Measurements from ENCODE around the gene SCRT2. TPM values are rescaled to one million over a fixed set of nuclear protein-coding genes. Genes with fewer than 3 reads are reported as not detected.

Gene SCRT2
- total RNA-seq, 1 experiment from 2014 or later: 0.20 TPM

DNA sequence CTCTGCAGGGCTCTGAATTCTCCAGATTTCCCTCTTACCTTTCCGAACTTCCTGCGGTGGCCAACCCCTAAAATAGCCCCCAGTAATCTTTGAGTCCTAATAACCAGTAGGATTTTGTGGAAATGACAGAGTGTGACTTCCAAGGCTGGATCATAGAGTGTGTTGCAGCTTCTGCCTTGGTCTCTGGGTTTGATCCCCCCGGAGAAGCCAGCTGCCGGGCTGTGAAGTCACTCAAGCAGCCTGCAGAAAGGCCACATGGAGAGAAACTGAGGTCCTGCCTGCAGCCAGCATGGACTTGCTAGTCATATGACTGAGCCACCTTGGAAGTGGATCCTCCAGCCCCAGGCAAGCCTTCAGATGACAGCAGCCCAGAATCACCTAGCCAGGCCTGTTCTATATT lies 46.3 kb upstream of the SCRT2 start:
- no peak for DNase-seq (ENCODE audit: low spot score)
- no peaks in the 10 kb centered on the region for H3K9me3 Mint-ChIP-seq
- no peaks in the 10 kb centered on the region for H3K36me3 Mint-ChIP-seq
- H3K27me3 Mint-ChIP-seq (ENCODE audit: low read depth): peaks cover 30% of the 10 kb centered on the region
- no peak overlapping the region for H3K27ac Mint-ChIP-seq
- POLR2A ChIA-PET: no interaction called here
- CTCF ChIA-PET: interaction anchor here (1.1 to 2.7 kb wide), 4 partner anchors 17 to 81 kb away, joined by 3 to 11 read pairs (median 6); no protein-coding TSS in a partner anchor
- peaks cover 10% of the 10 kb centered on the region for H3K4me1 Mint-ChIP-seq
- no peak for ATAC-seq
- H3K4me3 Mint-ChIP-seq: no peak overlapping the region
- TF ChIP-seq JAZF1 (CRISPR knock-in tag; IDR thresholded peaks at IDR 0.05): no peak
- TF ChIP-seq ZNF671 (CRISPR knock-in tag; IDR thresholded peaks at IDR 0.05): no peak
- TF ChIP-seq, protein P1, sequence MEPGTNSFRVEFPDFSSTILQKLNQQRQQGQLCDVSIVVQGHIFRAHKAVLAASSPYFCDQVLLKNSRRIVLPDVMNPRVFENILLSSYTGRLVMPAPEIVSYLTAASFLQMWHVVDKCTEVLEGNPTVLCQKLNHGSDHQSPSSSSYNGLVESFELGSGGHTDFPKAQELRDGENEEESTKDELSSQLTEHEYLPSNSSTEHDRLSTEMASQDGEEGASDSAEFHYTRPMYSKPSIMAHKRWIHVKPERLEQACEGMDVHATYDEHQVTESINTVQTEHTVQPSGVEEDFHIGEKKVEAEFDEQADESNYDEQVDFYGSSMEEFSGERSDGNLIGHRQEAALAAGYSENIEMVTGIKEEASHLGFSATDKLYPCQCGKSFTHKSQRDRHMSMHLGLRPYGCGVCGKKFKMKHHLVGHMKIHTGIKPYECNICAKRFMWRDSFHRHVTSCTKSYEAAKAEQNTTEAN (CRISPR knock-in tag; IDR thresholded peaks at IDR 0.05): no peak
- no peak for TF ChIP-seq SOX15 (CRISPR knock-in tag; IDR thresholded peaks at IDR 0.05)
- TF ChIP-seq CBFB (CRISPR knock-in tag; IDR thresholded peaks at IDR 0.05; ENCODE audit: low read depth): no peak
- TF ChIP-seq GRHL2 (CRISPR knock-in tag; IDR thresholded peaks at IDR 0.05; ENCODE audit: insufficient replicate concordance, severe bottlenecking): no peak
- no peak for TF ChIP-seq ATF1 (CRISPR knock-in tag; IDR thresholded peaks at IDR 0.05)
- TF ChIP-seq, protein P2, sequence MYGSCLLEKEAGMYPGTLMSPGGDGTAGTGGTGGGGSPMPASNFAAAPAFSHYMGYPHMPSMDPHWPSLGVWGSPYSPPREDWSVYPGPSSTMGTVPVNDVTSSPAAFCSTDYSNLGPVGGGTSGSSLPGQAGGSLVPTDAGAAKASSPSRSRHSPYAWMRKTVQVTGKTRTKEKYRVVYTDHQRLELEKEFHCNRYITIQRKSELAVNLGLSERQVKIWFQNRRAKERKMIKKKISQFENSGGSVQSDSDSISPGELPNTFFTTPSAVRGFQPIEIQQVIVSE (CRISPR knock-in tag; IDR thresholded peaks at IDR 0.05; ENCODE audit: borderline replicate concordance): no peak
- TF ChIP-seq, protein P3, sequence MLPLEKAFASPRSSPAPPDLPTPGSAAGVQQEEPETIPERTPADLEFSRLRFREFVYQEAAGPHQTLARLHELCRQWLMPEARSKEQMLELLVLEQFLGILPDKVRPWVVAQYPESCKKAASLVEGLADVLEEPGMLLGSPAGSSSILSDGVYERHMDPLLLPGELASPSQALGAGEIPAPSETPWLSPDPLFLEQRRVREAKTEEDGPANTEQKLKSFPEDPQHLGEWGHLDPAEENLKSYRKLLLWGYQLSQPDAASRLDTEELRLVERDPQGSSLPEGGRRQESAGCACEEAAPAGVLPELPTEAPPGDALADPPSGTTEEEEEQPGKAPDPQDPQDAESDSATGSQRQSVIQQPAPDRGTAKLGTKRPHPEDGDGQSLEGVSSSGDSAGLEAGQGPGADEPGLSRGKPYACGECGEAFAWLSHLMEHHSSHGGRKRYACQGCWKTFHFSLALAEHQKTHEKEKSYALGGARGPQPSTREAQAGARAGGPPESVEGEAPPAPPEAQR (CRISPR knock-in tag; IDR thresholded peaks at IDR 0.05): no peak
- TF ChIP-seq FOXK1 (CRISPR knock-in tag; IDR thresholded peaks at IDR 0.05): no peak
- TF ChIP-seq, protein P4, sequence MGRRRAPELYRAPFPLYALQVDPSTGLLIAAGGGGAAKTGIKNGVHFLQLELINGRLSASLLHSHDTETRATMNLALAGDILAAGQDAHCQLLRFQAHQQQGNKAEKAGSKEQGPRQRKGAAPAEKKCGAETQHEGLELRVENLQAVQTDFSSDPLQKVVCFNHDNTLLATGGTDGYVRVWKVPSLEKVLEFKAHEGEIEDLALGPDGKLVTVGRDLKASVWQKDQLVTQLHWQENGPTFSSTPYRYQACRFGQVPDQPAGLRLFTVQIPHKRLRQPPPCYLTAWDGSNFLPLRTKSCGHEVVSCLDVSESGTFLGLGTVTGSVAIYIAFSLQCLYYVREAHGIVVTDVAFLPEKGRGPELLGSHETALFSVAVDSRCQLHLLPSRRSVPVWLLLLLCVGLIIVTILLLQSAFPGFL (CRISPR knock-in tag; IDR thresholded peaks at IDR 0.05; ENCODE audit: borderline replicate concordance): no peak
- TF ChIP-seq, protein P5, sequence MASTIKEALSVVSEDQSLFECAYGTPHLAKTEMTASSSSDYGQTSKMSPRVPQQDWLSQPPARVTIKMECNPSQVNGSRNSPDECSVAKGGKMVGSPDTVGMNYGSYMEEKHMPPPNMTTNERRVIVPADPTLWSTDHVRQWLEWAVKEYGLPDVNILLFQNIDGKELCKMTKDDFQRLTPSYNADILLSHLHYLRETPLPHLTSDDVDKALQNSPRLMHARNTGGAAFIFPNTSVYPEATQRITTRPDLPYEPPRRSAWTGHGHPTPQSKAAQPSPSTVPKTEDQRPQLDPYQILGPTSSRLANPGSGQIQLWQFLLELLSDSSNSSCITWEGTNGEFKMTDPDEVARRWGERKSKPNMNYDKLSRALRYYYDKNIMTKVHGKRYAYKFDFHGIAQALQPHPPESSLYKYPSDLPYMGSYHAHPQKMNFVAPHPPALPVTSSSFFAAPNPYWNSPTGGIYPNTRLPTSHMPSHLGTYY (CRISPR knock-in tag; IDR thresholded peaks at IDR 0.05): no peak
- TF ChIP-seq, protein P6, sequence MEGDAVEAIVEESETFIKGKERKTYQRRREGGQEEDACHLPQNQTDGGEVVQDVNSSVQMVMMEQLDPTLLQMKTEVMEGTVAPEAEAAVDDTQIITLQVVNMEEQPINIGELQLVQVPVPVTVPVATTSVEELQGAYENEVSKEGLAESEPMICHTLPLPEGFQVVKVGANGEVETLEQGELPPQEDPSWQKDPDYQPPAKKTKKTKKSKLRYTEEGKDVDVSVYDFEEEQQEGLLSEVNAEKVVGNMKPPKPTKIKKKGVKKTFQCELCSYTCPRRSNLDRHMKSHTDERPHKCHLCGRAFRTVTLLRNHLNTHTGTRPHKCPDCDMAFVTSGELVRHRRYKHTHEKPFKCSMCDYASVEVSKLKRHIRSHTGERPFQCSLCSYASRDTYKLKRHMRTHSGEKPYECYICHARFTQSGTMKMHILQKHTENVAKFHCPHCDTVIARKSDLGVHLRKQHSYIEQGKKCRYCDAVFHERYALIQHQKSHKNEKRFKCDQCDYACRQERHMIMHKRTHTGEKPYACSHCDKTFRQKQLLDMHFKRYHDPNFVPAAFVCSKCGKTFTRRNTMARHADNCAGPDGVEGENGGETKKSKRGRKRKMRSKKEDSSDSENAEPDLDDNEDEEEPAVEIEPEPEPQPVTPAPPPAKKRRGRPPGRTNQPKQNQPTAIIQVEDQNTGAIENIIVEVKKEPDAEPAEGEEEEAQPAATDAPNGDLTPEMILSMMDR (IDR thresholded peaks at IDR 0.05): no peak

DNA sequence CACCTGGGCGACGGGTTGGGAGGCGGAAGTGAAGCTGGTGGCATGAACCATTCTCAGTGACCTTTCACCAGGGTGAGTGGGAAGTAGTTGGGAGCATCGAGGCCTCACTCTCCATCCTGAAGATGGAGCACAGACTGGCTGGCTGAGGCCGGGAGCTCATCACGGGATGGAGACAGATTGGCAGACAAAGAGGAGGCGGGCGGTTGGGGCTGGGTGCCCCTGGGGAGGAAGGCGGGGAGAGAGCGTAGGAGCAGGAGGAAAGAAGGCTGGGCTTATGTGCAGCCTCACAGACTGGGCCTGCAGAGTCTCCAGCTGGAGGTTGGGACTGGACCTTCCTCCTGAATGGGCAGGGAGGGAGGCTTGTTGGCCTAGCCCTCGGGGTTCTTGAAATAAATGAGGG lies 44.2 kb upstream of the SCRT2 start:
- CTCF ChIA-PET: interaction anchor here (0.6 to 2.7 kb wide), 2 partner anchors 53 to 113 kb away, joined by 4 to 12 read pairs; no protein-coding TSS in a partner anchor
- Mint-ChIP-seq H3K9me3 (no peaks in the 10 kb centered on the region), H3K27ac (no peak overlapping the region), H3K36me3 (no peaks in the 10 kb centered on the region), H3K4me1 (peaks cover 10% of the 10 kb centered on the region), H3K27me3 (ENCODE audit: low read depth) (peaks cover 14% of the 10 kb centered on the region; the same call in 1 of the 2 replicates), H3K4me3 (no peak overlapping the region)
- POLR2A ChIA-PET: no interaction called here
- ATAC-seq (peak; percentile 61), DNase-seq (ENCODE audit: low spot score) (no peak)
- TF ChIP-seq, protein P7, sequence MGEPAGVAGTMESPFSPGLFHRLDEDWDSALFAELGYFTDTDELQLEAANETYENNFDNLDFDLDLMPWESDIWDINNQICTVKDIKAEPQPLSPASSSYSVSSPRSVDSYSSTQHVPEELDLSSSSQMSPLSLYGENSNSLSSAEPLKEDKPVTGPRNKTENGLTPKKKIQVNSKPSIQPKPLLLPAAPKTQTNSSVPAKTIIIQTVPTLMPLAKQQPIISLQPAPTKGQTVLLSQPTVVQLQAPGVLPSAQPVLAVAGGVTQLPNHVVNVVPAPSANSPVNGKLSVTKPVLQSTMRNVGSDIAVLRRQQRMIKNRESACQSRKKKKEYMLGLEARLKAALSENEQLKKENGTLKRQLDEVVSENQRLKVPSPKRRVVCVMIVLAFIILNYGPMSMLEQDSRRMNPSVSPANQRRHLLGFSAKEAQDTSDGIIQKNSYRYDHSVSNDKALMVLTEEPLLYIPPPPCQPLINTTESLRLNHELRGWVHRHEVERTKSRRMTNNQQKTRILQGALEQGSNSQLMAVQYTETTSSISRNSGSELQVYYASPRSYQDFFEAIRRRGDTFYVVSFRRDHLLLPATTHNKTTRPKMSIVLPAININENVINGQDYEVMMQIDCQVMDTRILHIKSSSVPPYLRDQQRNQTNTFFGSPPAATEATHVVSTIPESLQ (CRISPR knock-in tag; IDR thresholded peaks at IDR 0.05): no peak
- TF ChIP-seq KAT7 (CRISPR knock-in tag; IDR thresholded peaks at IDR 0.05; ENCODE audit: borderline replicate concordance) (no peak), FOXP1 (CRISPR knock-in tag; IDR thresholded peaks at IDR 0.05; ENCODE audit: borderline replicate concordance) (no peak)
